WERI-Rb-1 (cell line): Measurements from ENCODE around the gene NLRP11.

Experiments used
- DNase-seq: peaks from one replicate; pipeline ENCODE4 v3.0.0-alpha.2; 2020
- H3K27ac ChIP-seq: fragments of 250-450 bp; sonication (Bioruptor Pico); 2 replicates; pipeline ENCODE4 v1.5.1; 2020; ENCODE audit warnings: mild to moderate bottlenecking, moderate library complexity
- H3K27me3 ChIP-seq: fragments of 250-450 bp; sonication (Bioruptor Pico); 2 replicates; pipeline ENCODE4 v1.5.1; 2021; ENCODE audit warnings: mild to moderate bottlenecking, low read depth, moderate library complexity; ENCODE audit not compliant: insufficient read depth, severe bottlenecking
- H3K36me3 ChIP-seq: fragments of 250-450 bp; sonication (Bioruptor Pico); 2 replicates; pipeline ENCODE4 v1.5.1; 2020; ENCODE audit warnings: mild to moderate bottlenecking, moderate library complexity
- H3K4me3 ChIP-seq: 2 replicates; pipeline ENCODE4 v1.5.1; 2011; ENCODE audit warnings: low read depth, mild to moderate bottlenecking, control low read depth, low read length
- H3K9me3 ChIP-seq: fragments of 250-450 bp; sonication (Bioruptor Pico); 2 replicates; pipeline ENCODE4 v1.5.1; 2021; ENCODE audit warnings: mild to moderate bottlenecking, moderate library complexity; ENCODE audit not compliant: severe bottlenecking
- CTCF ChIP-seq: IDR thresholded peaks from 2 replicates; pipeline ENCODE4 v1.5.1; 2011; ENCODE audit warnings: low read depth, mild to moderate bottlenecking, control low read depth, inconsistent platforms, low read length

NLRP11 gene

GRCh38 chr19:55750715-55751114 is 81.1 kb downstream of the NLRP11 start:
- no peak for TF ChIP-seq CTCF
- Histone ChIP-seq H3K9me3 (no peaks in the 10 kb centered on the region), H3K4me3 (no peak overlapping the region), H3K36me3 (no peaks in the 10 kb centered on the region), H3K27ac (no peak overlapping the region), H3K27me3 (peaks cover 91% of the 10 kb centered on the region)
- no peak for DNase-seq

GRCh38 chr19:55738302-55738701 is 93.5 kb downstream of the NLRP11 start, which contains the start of gene NLRP9:
NLRP9 (minus strand) TSS chr19:55738402; CDS start chr19:55738374, 28 bp downstream.
- Histone ChIP-seq H3K9me3 (no peaks in the 10 kb centered on the region), H3K36me3 (no peaks in the 10 kb centered on the region), H3K27me3 (peaks cover 81% of the 10 kb centered on the region), H3K27ac (no peak within 1 kb of the TSS), H3K4me3 (no peak within 1 kb of the TSS)
- DNase-seq, result no peak
- TF ChIP-seq CTCF, result no peak
